ENCODE data around the gene ANAPC7.

Gene ANAPC7

DNA sequence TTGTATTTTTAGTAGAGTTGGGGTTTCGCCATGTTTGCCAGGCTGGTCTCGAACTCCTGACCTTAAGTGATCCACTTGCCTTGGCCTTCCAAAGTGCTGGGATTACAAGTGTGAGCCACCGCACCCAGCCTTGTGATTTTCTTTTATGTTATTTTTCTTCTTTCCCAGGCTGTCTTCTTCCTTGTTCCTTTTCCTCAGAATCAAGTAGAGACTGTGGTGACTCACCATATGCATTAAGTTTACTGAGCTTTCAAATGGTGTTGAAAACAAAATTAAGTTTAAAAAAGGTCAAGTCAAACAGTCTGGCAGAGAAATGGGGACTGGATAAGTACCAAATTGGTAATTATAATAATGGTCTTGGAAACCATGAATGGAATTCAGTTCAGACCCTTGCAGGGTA lies 40.9 kb upstream of the ANAPC7 start:
- H3K4me3 ChIP-seq (ENCODE audit: low read depth, low read length), result no peak overlapping the region
- peaks cover 60 to 62% of the 10 kb centered on the region in 2 experiments for H3K36me3 ChIP-seq (ENCODE audit: control insufficient read depth in 2 of 2, insufficient read depth in 1 of 2, low read length in 2 of 2)
- H3K27ac ChIP-seq (ENCODE audit: extremely low read depth, low read depth, low read length), result no peak overlapping the region
- H3K9me3 ChIP-seq (ENCODE audit: control insufficient read depth, insufficient read depth, low read depth, low read length), result no peaks in the 10 kb centered on the region
- H3K4me1 ChIP-seq (ENCODE audit: control insufficient read depth, insufficient read depth, low read length), result no peaks in the 10 kb centered on the region
- CTCF ChIA-PET, result interaction anchor here (1.6 kb wide), 1 partner anchor 342 kb away, joined by 5 read pairs; no protein-coding TSS in a partner anchor
- POLR2A ChIA-PET, result interaction anchor here (1.6 kb wide), 1 partner anchor 24 kb away, joined by 3 read pairs; the partner anchor contains the start of genes FAM216A and GPN3
- TF ChIP-seq PATZ1 (tag by site-specific recombination; IDR thresholded peaks at IDR 0.05) (no peak), ZSCAN23 (tag by site-specific recombination; IDR thresholded peaks at IDR 0.05) (no peak), ZEB2 (tag by site-specific recombination; IDR thresholded peaks at IDR 0.05) (no peak), ZSCAN4 (tag by site-specific recombination; IDR thresholded peaks at IDR 0.05) (no peak), ZNF473 (tag by site-specific recombination; IDR thresholded peaks at IDR 0.05) (no peak), PRDM1 (tag by site-specific recombination; IDR thresholded peaks at IDR 0.05) (no peak), ZNF529 (tag by site-specific recombination; IDR thresholded peaks at IDR 0.05; ENCODE audit: insufficient replicate concordance) (no peak)
- TF ChIP-seq, protein P1, sequence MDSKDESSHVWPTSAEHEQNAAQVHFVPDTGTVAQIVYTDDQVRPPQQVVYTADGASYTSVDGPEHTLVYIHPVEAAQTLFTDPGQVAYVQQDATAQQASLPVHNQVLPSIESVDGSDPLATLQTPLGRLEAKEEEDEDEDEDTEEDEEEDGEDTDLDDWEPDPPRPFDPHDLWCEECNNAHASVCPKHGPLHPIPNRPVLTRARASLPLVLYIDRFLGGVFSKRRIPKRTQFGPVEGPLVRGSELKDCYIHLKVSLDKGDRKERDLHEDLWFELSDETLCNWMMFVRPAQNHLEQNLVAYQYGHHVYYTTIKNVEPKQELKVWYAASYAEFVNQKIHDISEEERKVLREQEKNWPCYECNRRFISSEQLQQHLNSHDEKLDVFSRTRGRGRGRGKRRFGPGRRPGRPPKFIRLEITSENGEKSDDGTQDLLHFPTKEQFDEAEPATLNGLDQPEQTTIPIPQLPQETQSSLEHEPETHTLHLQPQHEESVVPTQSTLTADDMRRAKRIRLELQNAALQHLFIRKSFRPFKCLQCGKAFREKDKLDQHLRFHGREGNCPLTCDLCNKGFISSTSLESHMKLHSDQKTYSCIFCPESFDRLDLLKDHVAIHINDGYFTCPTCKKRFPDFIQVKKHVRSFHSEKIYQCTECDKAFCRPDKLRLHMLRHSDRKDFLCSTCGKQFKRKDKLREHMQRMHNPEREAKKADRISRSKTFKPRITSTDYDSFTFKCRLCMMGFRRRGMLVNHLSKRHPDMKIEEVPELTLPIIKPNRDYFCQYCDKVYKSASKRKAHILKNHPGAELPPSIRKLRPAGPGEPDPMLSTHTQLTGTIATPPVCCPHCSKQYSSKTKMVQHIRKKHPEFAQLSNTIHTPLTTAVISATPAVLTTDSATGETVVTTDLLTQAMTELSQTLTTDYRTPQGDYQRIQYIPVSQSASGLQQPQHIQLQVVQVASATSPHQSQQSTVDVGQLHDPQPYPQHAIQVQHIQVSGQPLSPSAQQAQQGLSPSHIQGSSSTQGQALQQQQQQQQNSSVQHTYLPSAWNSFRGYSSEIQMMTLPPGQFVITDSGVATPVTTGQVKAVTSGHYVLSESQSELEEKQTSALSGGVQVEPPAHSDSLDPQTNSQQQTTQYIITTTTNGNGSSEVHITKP (tag by site-specific recombination; IDR thresholded peaks at IDR 0.05), result no peak
- TF ChIP-seq, protein P2, sequence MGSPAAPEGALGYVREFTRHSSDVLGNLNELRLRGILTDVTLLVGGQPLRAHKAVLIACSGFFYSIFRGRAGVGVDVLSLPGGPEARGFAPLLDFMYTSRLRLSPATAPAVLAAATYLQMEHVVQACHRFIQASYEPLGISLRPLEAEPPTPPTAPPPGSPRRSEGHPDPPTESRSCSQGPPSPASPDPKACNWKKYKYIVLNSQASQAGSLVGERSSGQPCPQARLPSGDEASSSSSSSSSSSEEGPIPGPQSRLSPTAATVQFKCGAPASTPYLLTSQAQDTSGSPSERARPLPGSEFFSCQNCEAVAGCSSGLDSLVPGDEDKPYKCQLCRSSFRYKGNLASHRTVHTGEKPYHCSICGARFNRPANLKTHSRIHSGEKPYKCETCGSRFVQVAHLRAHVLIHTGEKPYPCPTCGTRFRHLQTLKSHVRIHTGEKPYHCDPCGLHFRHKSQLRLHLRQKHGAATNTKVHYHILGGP (tag by site-specific recombination; IDR thresholded peaks at IDR 0.05), result no peak
- TF ChIP-seq, protein P3, sequence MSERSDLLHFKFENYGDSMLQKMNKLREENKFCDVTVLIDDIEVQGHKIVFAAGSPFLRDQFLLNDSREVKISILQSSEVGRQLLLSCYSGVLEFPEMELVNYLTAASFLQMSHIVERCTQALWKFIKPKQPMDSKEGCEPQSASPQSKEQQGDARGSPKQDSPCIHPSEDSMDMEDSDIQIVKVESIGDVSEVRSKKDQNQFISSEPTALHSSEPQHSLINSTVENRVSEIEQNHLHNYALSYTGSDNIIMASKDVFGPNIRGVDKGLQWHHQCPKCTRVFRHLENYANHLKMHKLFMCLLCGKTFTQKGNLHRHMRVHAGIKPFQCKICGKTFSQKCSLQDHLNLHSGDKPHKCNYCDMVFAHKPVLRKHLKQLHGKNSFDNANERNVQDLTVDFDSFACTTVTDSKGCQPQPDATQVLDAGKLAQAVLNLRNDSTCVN (tag by site-specific recombination; optimal IDR thresholded peaks at IDR 0.05), result no peak

DNA sequence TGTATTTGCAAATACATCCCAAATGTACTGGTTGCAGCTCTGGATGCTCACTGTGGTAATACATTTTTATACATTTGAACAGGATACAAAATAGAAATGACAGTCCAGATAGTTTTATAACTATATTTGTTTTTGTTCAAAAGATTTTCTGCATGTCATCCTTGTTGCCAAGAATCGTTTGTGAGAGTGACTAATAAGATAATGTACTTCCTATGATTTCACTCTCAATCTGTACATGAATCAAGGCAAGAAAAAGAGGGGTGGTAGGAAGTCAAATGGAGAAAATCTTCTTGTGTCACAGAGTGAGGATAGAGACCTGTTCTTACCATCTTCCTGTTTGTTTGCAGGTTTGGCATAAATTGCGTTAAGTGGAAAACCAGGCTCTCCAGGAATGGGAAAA lies 32.7 kb upstream of the ANAPC7 start:
- POLR2A ChIA-PET, result interaction anchor here (0.6 kb wide), 1 partner anchor 17 kb away, joined by 5 read pairs; no protein-coding TSS in a partner anchor
- Histone ChIP-seq H3K36me3 (ENCODE audit: control insufficient read depth in 2 of 2, insufficient read depth in 1 of 2, low read length in 2 of 2) (peaks cover 42 to 57% of the 10 kb centered on the region in 2 experiments), H3K4me3 (ENCODE audit: low read depth, low read length) (no peak overlapping the region), H3K4me1 (ENCODE audit: control insufficient read depth, insufficient read depth, low read length) (no peaks in the 10 kb centered on the region), H3K27ac (ENCODE audit: extremely low read depth, low read depth, low read length) (no peak overlapping the region), H3K9me3 (ENCODE audit: control insufficient read depth, insufficient read depth, low read depth, low read length) (no peaks in the 10 kb centered on the region)
- TF ChIP-seq ZFP69B (tag by site-specific recombination; IDR thresholded peaks at IDR 0.05) (no peak), ZNF248 (tag by site-specific recombination; IDR thresholded peaks at IDR 0.05) (no peak), ZNF433 (tag by site-specific recombination; IDR thresholded peaks at IDR 0.05; ENCODE audit: low read depth) (no peak)
- TF ChIP-seq, protein P4, sequence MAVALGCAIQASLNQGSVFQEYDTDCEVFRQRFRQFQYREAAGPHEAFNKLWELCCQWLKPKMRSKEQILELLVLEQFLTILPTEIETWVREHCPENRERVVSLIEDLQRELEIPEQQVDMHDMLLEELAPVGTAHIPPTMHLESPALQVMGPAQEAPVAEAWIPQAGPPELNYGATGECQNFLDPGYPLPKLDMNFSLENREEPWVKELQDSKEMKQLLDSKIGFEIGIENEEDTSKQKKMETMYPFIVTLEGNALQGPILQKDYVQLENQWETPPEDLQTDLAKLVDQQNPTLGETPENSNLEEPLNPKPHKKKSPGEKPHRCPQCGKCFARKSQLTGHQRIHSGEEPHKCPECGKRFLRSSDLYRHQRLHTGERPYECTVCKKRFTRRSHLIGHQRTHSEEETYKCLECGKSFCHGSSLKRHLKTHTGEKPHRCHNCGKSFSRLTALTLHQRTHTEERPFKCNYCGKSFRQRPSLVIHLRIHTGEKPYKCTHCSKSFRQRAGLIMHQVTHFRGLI (tag by site-specific recombination; IDR thresholded peaks at IDR 0.05), result no peak
- CTCF ChIA-PET, result no interaction called here

Measured in HEK293 (cell line).